K562 (cell line): ENCODE measurements around the gene ARHGEF17. TPM values are rescaled to one million over a fixed set of nuclear protein-coding genes. Genes with fewer than 3 reads are reported as not detected.

Experiments used
- AFF4 ChIP-seq: sonication (generic); formaldehyde crosslinking; IDR thresholded peaks from 2 replicates; pipeline ENCODE4 v1.8.0; 2023; ENCODE audit warnings: mild to moderate bottlenecking, missing genetic modification reagents
- CBX1 ChIP-seq: sonication (generic); IDR thresholded peaks from 2 replicates; pipeline ENCODE4 v1.6.1; 2016; ENCODE audit warnings: antibody characterized with exemption, low read depth, mild to moderate bottlenecking
- CBX2 ChIP-seq: fragments of 200-600 bp; sonication (generic); IDR thresholded peaks from one replicate; pipeline ENCODE4 v1.6.1; 2012; ENCODE audit warnings: mild to moderate bottlenecking, low read length, inconsistent platforms; ENCODE audit not compliant: insufficient read depth, poor library complexity, severe bottlenecking
- CC2D1A ChIP-seq: fragments of 450-650 bp; IDR thresholded peaks from 2 replicates; pipeline ENCODE4 v1.6.1; 2017; ENCODE audit warnings: mild to moderate bottlenecking
- CTCF ChIP-seq, 3 experiments: IDR thresholded peaks in 2 of 3; conservative IDR thresholded peaks in 1 of 3; 2 replicates each; pipeline ENCODE4 v1.5.1; 2011 to 2012; ENCODE audit warnings: low read length in 3 of 3, mild to moderate bottlenecking in 3 of 3, control low read depth in 2 of 3, improper control_type of control experiment in 1 of 3, inconsistent platforms in 1 of 3, low read depth in 1 of 3, mixed read lengths in 1 of 3, moderate library complexity in 1 of 3; ENCODE audit not compliant: insufficient read depth in 2 of 3
- HBP1 ChIP-seq: fragments of 450-650 bp; formaldehyde crosslinking; IDR thresholded peaks from 2 replicates; pipeline ENCODE4 v1.4.0; 2022; ENCODE audit warnings: missing genetic modification characterization
- HDAC2 ChIP-seq: fragments of 450-650 bp; IDR thresholded peaks from 2 replicates; pipeline ENCODE4 v1.6.1; 2016; ENCODE audit warnings: mild to moderate bottlenecking
- HEY1 ChIP-seq: fragments of 250-450 bp; sonication (Bioruptor Pico); IDR thresholded peaks from 2 replicates; pipeline ENCODE4 v1.5.0; 2020; ENCODE audit warnings: mild to moderate bottlenecking, moderate library complexity, borderline replicate concordance
- POLR2AphosphoS5 ChIP-seq: IDR thresholded peaks from 2 replicates; pipeline ENCODE4 v1.6.1; 2011; ENCODE audit warnings: mild to moderate bottlenecking, low read depth, low read length, moderate library complexity; ENCODE audit not compliant: control insufficient read depth, insufficient read depth
- RNF219 ChIP-seq: fragments of 250-450 bp; sonication (Bioruptor Pico); IDR thresholded peaks from 2 replicates; pipeline ENCODE4 v1.5.0; 2022; ENCODE audit warnings: mild to moderate bottlenecking
- SNAPC5 ChIP-seq: fragments of 250-450 bp; sonication (Bioruptor Pico); IDR thresholded peaks from 2 replicates; pipeline ENCODE4 v1.8.0; 2021; ENCODE audit warnings: moderate library complexity, mild to moderate bottlenecking, inconsistent platforms
- UBTF ChIP-seq, 2 experiments: IDR thresholded peaks; 2 replicates each; pipeline ENCODE4 v1.6.1; 2012; ENCODE audit warnings: improper control_type of control experiment in 2 of 2, low read depth in 2 of 2, low read length in 2 of 2, borderline replicate concordance in 1 of 2
- polyA plus RNA-seq, 8 experiments: library from polyadenylated mRNA; depleted of rRNA in 4 of 8; stranded (reverse) in 5 of 8; unstranded in 3 of 8; fragments of >200 nt; fragmentation: Nextera tagmentation in 2 of 8; fragmentation: Illumina TruSeq in 1 of 8; extraction: Ambion mirVana in 2 of 8; extraction: Trizol in 1 of 8; gene quantifications; 2 replicates each; pipeline versions ENCODE4 v1.2.1 to v1.2.3, GENCODE V29; 2011 to 2014; ENCODE audit warnings: inconsistent platforms in 1 of 8, missing spikeins in 1 of 8
- total RNA-seq, 7 experiments: library from RNA; depleted of rRNA in 6 of 7; stranded (reverse); fragments of >200 nt in 6 of 7; fragmentation: Illumina TruSeq in 2 of 7; extraction: Trizol in 2 of 7; gene quantifications; 2 replicates each; pipeline versions ENCODE4 v1.2.1 to v1.2.3, GENCODE V29; 2011 to 2021; ENCODE audit warnings: low replicate concordance in 1 of 7

ARHGEF17 gene
- total and polyA plus RNA-seq, 9 of the 15 experiments (the other 6 are each of a cell fraction or from before 2014, with no cell fraction given): 0.04 to 0.68 (median 0.10) TPM; not detected in 2

- no peak for TF ChIP-seq CTCF (IDR thresholded peaks at IDR 0.05 in 2 of 3, conservative IDR thresholded peaks at IDR 0.05 in 1 of 3; ENCODE audit: insufficient read depth in 2 of 3, low read depth in 1 of 3, low read length in 3 of 3)
- no peak for TF ChIP-seq RNF219 (CRISPR knock-in tag)
- no peak for TF ChIP-seq CBX2
- no peak for TF ChIP-seq SNAPC5 (CRISPR knock-in tag)
- TF ChIP-seq HDAC2: peak; percentile 84
- TF ChIP-seq AFF4: no peak; the same call in 1 of the 2 replicates
- no peak for TF ChIP-seq UBTF (IDR thresholded peaks at IDR 0.05; ENCODE audit: borderline replicate concordance in 1 of 2, low read depth in 2 of 2, low read length in 2 of 2)
- TF ChIP-seq HEY1: no peak
- no peak for TF ChIP-seq CC2D1A
- TF ChIP-seq HBP1 (CRISPR knock-in tag): peak; percentile 91; the same call in 1 of the 2 replicates
- TF ChIP-seq POLR2AphosphoS5: peak; percentile 63
- TF ChIP-seq CBX1: no peak
Observed at GRCh38 chr11:73376803-73377629, 68.9 kb downstream of the ARHGEF17 start (continued).
